HG03045 (cell line): ENCODE results near the gene SLC24A3.

Experiments
- ATAC-seq: cut with Tn5 transposase; IDR thresholded peaks from one replicate; pipeline ENCODE4 v1.9.1; 2021; ENCODE audit warnings: mild to moderate bottlenecking, moderate library complexity; ENCODE audit not compliant: unreplicated experiment

The SLC24A3 gene

GRCh38 chr20:19756761-19757486 lies 544.5 kb downstream of the SLC24A3 start:
- ATAC-seq: no peak

GRCh38 chr20:19757487-19758132 lies 545.2 kb downstream of the SLC24A3 start:
- ATAC-seq: no peak

GRCh38 chr20:19758133-19758500 lies 545.7 kb downstream of the SLC24A3 start, which contains the start of gene RIN2:
TSS of gene RIN2 (plus strand) at chr20:19758258. CDS start at chr20:19889602, 131,344 bp downstream.
- no peak for ATAC-seq

GRCh38 chr20:19758501-19759331 lies 546.3 kb downstream of the SLC24A3 start:
- no peak for ATAC-seq

GRCh38 chr20:19760371-19760721 lies 547.9 kb downstream of the SLC24A3 start:
- ATAC-seq: no peak

GRCh38 chr20:19761326-19761725 lies 548.9 kb downstream of the SLC24A3 start:
- no peak for ATAC-seq

- no peak for ATAC-seq
Measured at GRCh38 chr20:19761841-19762240, 549.4 kb downstream of the SLC24A3 start.

GRCh38 chr20:19764207-19764606 lies 551.8 kb downstream of the SLC24A3 start:
- no peak for ATAC-seq

GRCh38 chr20:19765266-19765665 lies 552.8 kb downstream of the SLC24A3 start:
- no peak for ATAC-seq

- no peak for ATAC-seq
Measured at GRCh38 chr20:19765913-19766312, 553.5 kb downstream of the SLC24A3 start.

GRCh38 chr20:19767070-19767469 lies 554.6 kb downstream of the SLC24A3 start:
- no peak for ATAC-seq

- no peak for ATAC-seq
Measured at GRCh38 chr20:19768325-19768842, 555.9 kb downstream of the SLC24A3 start.

- ATAC-seq: no peak
Measured at GRCh38 chr20:19769507-19769906, 557.1 kb downstream of the SLC24A3 start.

GRCh38 chr20:19770375-19770774 lies 557.9 kb downstream of the SLC24A3 start:
- ATAC-seq: no peak

- no peak for ATAC-seq
Measured at GRCh38 chr20:19771031-19771430, 558.6 kb downstream of the SLC24A3 start.
